ENCODE results near the gene FAM180B. TPM values are rescaled to one million over a fixed set of nuclear protein-coding genes. Genes with fewer than 3 reads are reported as not detected.

Gene FAM180B
- total and polyA plus RNA-seq, 2 of the 4 experiments (the other 2 are of a cell fraction): not detected

DNA sequence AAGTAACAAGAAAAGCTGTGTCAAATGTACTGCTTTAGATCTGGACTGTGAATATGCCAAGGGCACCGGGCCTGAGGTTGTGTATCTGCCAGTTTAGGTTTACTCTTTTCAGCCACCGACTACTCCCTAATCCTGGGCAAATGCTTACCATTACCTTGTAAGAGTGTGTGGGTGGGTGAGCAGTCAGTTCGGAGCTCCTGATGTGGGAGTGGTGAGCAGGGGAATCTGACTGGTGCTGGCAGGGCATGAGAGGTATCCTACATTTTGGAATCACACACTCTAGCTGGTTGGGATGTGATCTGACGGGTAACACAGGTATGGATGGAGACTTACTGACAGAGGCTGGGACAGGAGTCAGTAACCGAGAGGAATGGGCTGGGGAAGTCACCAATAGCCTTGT is 2.6 kb upstream of the FAM180B start:
- H4K8ac ChIP-seq (ENCODE audit: low read depth in 2 of 2, low read length in 2 of 2): no peak overlapping the region
- H2BK5ac ChIP-seq (ENCODE audit: low read depth, low read length, poor library complexity, severe bottlenecking): no peak overlapping the region
- no peaks in the 10 kb centered on the region for H3K9me3 ChIP-seq (ENCODE audit: control insufficient read depth, insufficient read depth, low read length)
- intact Hi-C loops (cut with micrococcal nuclease) (no loop called here), dilution Hi-C loops (cut with HindIII; ENCODE audit: low sequenced_read_pairs, unreplicated experiment) (no loop called here), in situ Hi-C loops (cut with MboI; ENCODE audit: low sequenced_read_pairs) (no loop called here)
- H3K27me3 ChIP-seq (ENCODE audit: control insufficient read depth, insufficient read depth, low read length): no peaks in the 10 kb centered on the region; the same call in 1 of the 2 replicates
- H2BK120ac ChIP-seq (ENCODE audit: low read depth, low read length): no peak overlapping the region
- no peak overlapping the region for H2BK15ac ChIP-seq (ENCODE audit: low read depth, low read length)
- H3K9ac ChIP-seq (ENCODE audit: low read depth, low read length): no peak overlapping the region
- TF ChIP-seq NFE2L2 (IDR thresholded peaks at IDR 0.05; ENCODE audit: low read depth, low read length): no peak
- no peak for TF ChIP-seq RAD21 (IDR thresholded peaks at IDR 0.05; ENCODE audit: low read length)
- no peak for TF ChIP-seq POLR2A (IDR thresholded peaks at IDR 0.05; ENCODE audit: low read depth, low read length)
- no peak for TF ChIP-seq RFX5 (IDR thresholded peaks at IDR 0.05; ENCODE audit: low read depth, low read length)
- TF ChIP-seq, protein P1, sequence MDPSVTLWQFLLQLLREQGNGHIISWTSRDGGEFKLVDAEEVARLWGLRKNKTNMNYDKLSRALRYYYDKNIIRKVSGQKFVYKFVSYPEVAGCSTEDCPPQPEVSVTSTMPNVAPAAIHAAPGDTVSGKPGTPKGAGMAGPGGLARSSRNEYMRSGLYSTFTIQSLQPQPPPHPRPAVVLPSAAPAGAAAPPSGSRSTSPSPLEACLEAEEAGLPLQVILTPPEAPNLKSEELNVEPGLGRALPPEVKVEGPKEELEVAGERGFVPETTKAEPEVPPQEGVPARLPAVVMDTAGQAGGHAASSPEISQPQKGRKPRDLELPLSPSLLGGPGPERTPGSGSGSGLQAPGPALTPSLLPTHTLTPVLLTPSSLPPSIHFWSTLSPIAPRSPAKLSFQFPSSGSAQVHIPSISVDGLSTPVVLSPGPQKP (IDR thresholded peaks at IDR 0.05; ENCODE audit: borderline replicate concordance, low read depth, low read length): no peak
- no peak for TF ChIP-seq CHD1 (IDR thresholded peaks at IDR 0.05; ENCODE audit: low read depth, low read length)
- no peak for TF ChIP-seq BHLHE40 (IDR thresholded peaks at IDR 0.05; ENCODE audit: low read depth, low read length)
- TF ChIP-seq, protein P2, sequence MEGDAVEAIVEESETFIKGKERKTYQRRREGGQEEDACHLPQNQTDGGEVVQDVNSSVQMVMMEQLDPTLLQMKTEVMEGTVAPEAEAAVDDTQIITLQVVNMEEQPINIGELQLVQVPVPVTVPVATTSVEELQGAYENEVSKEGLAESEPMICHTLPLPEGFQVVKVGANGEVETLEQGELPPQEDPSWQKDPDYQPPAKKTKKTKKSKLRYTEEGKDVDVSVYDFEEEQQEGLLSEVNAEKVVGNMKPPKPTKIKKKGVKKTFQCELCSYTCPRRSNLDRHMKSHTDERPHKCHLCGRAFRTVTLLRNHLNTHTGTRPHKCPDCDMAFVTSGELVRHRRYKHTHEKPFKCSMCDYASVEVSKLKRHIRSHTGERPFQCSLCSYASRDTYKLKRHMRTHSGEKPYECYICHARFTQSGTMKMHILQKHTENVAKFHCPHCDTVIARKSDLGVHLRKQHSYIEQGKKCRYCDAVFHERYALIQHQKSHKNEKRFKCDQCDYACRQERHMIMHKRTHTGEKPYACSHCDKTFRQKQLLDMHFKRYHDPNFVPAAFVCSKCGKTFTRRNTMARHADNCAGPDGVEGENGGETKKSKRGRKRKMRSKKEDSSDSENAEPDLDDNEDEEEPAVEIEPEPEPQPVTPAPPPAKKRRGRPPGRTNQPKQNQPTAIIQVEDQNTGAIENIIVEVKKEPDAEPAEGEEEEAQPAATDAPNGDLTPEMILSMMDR (conservative IDR thresholded peaks at IDR 0.05; ENCODE audit: low read depth, low read length): no peak
- TF ChIP-seq, protein P3, sequence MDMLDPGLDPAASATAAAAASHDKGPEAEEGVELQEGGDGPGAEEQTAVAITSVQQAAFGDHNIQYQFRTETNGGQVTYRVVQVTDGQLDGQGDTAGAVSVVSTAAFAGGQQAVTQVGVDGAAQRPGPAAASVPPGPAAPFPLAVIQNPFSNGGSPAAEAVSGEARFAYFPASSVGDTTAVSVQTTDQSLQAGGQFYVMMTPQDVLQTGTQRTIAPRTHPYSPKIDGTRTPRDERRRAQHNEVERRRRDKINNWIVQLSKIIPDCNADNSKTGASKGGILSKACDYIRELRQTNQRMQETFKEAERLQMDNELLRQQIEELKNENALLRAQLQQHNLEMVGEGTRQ (IDR thresholded peaks at IDR 0.05; ENCODE audit: low read depth, low read length): no peak
- no peak for TF ChIP-seq MXI1 (IDR thresholded peaks at IDR 0.05; ENCODE audit: borderline replicate concordance, low read depth, low read length)
- no peak for TF ChIP-seq CEBPB (IDR thresholded peaks at IDR 0.05; ENCODE audit: low read depth, low read length)
- TF ChIP-seq FOS (IDR thresholded peaks at IDR 0.05; ENCODE audit: low read depth, low read length): no peak
- TF ChIP-seq RCOR1 (IDR thresholded peaks at IDR 0.05; ENCODE audit: insufficient replicate concordance, low read length): no peak
- no peak for TF ChIP-seq MAFK (IDR thresholded peaks at IDR 0.05; ENCODE audit: low read depth, low read length)
- H2AK5ac ChIP-seq (ENCODE audit: low read depth, low read length): no peak overlapping the region
- no peak overlapping the region for H3K4me2 ChIP-seq (ENCODE audit: low read depth, low read length)
- no peak overlapping the region for H3K56ac ChIP-seq (ENCODE audit: extremely low read depth, insufficient read depth, low read length)
- H4K20me1 ChIP-seq (ENCODE audit: insufficient read depth, low read length): no peaks in the 10 kb centered on the region
- no peak overlapping the region for H3K27ac ChIP-seq (ENCODE audit: insufficient read depth, low read length)
- H3K18ac ChIP-seq (ENCODE audit: low read depth, low read length): no peak overlapping the region
- no peak overlapping the region for H2AFZ ChIP-seq (replicated peaks; ENCODE audit: low read length, poor library complexity)
- no peak overlapping the region for H4K91ac ChIP-seq (ENCODE audit: insufficient read depth, low read depth, low read length)
- H3K14ac ChIP-seq (replicated peaks; ENCODE audit: low read depth, low read length): no peak overlapping the region
- no peak overlapping the region for H2AK9ac ChIP-seq (replicated peaks; ENCODE audit: low read depth, low read length, poor library complexity)
- H3K9me1 ChIP-seq (ENCODE audit: insufficient read depth, low read length): 0 out of 2 replicates have a peak, but pooled peaks cover 5% of the 10 kb centered on the region
- no peak for DNase-seq
- no peak overlapping the region for H4K5ac ChIP-seq (ENCODE audit: low read depth, low read length)
- ChIA-PET POLR2A (ENCODE audit: unreplicated experiment) (no interaction called here), CTCF (no interaction called here)
- H3K23ac ChIP-seq (ENCODE audit: low read depth, low read length): no peak overlapping the region
- BruUV-seq (replicated peaks): no TSS peak
- no peak overlapping the region; the same call in 1 of the 2 replicates for H2BK20ac ChIP-seq (ENCODE audit: low read depth, low read length)
- ATAC-seq (ENCODE audit: low read depth): no peak
- peaks cover 14 to 29% of the 10 kb centered on the region in 2 experiments; a peak in 3 of 4 replicates for H3K79me1 ChIP-seq (ENCODE audit: low read depth in 1 of 2, low read length in 2 of 2)
- peaks cover 2% of the 10 kb centered on the region; the same call in 1 of the 2 replicates for H3K4me1 ChIP-seq (ENCODE audit: control insufficient read depth, insufficient read depth, low read length)
- no peak overlapping the region for H3K4me3 ChIP-seq (ENCODE audit: insufficient read depth, low read depth, low read length)
- H3K36me3 ChIP-seq (ENCODE audit: control insufficient read depth, insufficient read depth, low read length): peaks cover 34% of the 10 kb centered on the region
- WGBS, 2 experiments (ENCODE audit: extremely low coverage in 2 of 2, insufficient read length in 1 of 2): 93% methylated on average over 2 of the region's 5 CpGs; no CpG with 5 or more reads in 1 of the 2 experiments
- H3K4ac ChIP-seq (ENCODE audit: low read depth, low read length): no peak overlapping the region
